Choroid plexus epithelial cell (primary cell): ENCODE data around the gene NTNG2.

Experiments used
- DNase-seq: peaks from one replicate; pipeline ENCODE4 v3.0.0-alpha.2; 2010; ENCODE audit warnings: low read depth
- H3K4me3 ChIP-seq: 2 replicates; pipeline ENCODE4 v1.5.1; 2011; ENCODE audit warnings: low read depth, mild to moderate bottlenecking, control low read depth, low read length, moderate library complexity
- CTCF ChIP-seq: conservative IDR thresholded peaks from 2 replicates; pipeline ENCODE4 v1.5.1; 2011; ENCODE audit warnings: low read depth, mild to moderate bottlenecking, control low read depth, inconsistent platforms, low read length, moderate library complexity

NTNG2 gene

DNA sequence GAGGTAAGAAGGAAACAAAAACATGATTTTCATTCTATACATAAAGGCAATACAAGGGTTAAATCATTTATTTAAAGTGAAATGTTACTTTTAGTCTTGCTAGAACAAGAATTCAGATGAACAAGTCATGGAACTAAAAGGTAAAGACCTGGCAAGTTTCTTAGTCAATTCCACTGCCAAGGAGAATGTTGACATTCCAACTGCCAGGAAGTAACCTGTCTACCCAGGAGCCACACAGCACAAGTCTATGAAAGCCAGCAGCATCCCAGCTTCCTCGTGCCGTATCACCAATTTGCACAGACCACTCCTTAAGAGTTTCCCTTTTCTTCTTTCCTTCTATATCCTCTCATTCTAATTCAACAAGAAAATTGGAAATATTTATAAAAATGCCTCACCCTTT lies 113.0 kb downstream of the NTNG2 start:
- H3K4me3 ChIP-seq, result no peak overlapping the region
- no peak for TF ChIP-seq CTCF
- no peak for DNase-seq

DNA sequence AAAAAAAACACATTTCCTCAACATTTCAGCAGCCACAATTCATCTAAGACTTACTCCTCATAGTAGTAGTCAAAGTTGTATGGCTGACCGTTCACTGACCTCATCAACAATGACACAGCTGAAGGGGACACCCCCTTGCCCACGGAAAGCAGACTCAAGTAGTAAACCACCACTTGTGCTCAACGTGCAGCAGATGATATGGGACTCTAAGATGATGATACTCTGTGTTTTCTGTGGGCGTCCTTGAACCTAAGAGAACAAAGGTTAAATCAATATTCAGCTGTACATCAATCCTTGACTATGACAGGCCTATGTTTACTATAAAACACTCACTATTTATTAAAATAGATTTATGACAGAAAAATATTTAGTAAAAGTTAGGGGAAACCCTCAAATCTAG lies 121.3 kb downstream of the NTNG2 start:
- no peak overlapping the region for H3K4me3 ChIP-seq
- TF ChIP-seq CTCF, result no peak
- no peak for DNase-seq

DNA sequence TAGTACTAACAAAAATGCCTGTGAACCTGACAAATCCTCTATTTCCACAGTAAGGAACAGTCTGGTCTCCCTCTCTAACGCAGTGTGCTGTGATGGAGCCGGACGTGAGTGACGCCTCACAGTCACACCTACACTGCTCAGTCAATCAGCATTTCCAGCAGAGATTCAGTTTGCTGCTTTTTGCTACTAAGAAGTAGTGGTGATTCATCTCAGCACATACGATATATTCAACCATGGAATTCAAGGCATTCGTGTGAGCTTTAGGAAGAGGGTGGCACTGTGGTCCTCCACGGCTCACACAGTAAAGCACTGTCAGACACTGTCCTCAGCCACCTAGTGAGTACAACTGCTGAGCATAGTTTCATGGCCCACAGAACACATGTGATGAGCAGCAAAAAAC lies 122.0 kb downstream of the NTNG2 start:
- no peak overlapping the region for H3K4me3 ChIP-seq
- peak; percentile 67 for DNase-seq
- TF ChIP-seq CTCF, result no peak

DNA sequence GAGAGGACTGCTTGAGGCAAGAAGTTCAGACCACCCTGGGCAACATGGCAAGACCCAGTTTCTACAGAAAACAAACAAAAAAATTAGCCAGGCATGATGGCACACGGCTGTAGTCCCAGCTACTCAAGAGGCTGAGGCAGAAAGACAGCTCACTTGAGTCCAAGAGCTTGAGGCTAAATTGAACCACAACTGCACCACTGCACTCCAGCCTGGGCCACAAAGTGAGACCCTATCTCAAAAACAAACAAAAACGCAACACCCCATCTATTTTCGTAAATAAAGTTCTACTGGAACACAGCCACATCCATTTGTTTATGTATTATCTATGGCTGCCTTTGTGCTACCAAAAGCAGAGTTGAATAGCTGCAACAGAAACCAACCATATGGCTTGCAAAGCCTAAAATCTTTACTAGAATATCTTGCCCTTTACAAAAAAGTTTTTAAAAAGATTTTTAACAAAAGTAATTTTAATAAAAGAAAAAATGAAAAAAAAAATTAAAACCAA lies 125.5 kb downstream of the NTNG2 start:
- H3K4me3 ChIP-seq, result no peak overlapping the region
- no peak for DNase-seq
- TF ChIP-seq CTCF, result no peak

DNA sequence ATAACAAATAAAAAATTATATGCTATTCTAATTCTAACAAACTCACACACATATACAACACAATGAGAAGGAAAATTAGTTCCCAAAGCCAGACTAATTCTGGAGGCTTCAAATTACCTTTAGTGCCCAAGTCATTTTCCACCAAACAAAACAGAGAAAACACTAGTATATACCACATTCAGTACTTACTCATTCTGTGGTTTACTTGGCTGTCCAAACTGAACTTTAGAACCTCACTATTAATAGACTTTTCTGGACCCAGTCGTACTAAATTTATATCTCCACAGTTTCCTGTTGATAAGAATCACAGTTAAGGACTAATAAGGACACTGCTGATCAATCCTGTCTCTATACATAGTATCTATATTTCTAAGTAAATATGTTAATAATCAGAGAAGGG lies 126.5 kb downstream of the NTNG2 start:
- no peak for TF ChIP-seq CTCF
- no peak overlapping the region for H3K4me3 ChIP-seq
- peak; percentile 75 for DNase-seq

GRCh38 chr9:132288966-132289365 lies 127.1 kb downstream of the NTNG2 start:
- no peak overlapping the region for H3K4me3 ChIP-seq
- TF ChIP-seq CTCF, result no peak
- peak; percentile 45 for DNase-seq

- no peak for DNase-seq
- no peak for TF ChIP-seq CTCF
Observed at GRCh38 chr9:132293145-132293721, 131.4 kb downstream of the NTNG2 start.

More at GRCh38 chr9:132293145-132293721, 131.4 kb downstream of the NTNG2 start:
- H3K4me3 ChIP-seq, result no peak overlapping the region
